Endothelial cell of umbilical vein (primary cell): ENCODE measurements around the gene MYO7B. TPM values are rescaled to one million over a fixed set of nuclear protein-coding genes. Genes with fewer than 3 reads are reported as not detected.

Experiments
- BruUV-seq: library from RNA; stranded (reverse); fragments of 400-500 nt; replicated peaks from 2 replicates; lab custom pipeline; 2021; lab: Mats Ljungman, UMichigan
- CTCF ChIA-PET: fragments of 300-600, 350-600 bp; sonication (Branson Sonifier 250); formaldehyde crosslinking; loops from one replicate; lab custom pipeline; 2021; ENCODE audit warnings: antibody characterized with exemption, inconsistent platforms; lab: Charles Lee
- POLR2A ChIA-PET: fragments of 300-600, 350-600 bp; sonication (Branson Sonifier 250); formaldehyde crosslinking; loops from one replicate; lab custom pipeline; 2021; ENCODE audit warnings: antibody characterized with exemption, inconsistent platforms; lab: Charles Lee
- DNase-seq: peaks from one replicate; pipeline ENCODE4 v3.0.0-alpha.2; 2011; ENCODE audit warnings: low read depth, low spot score
- FAIRE-seq: peaks from 2 replicates; lab custom pipeline; 2011; peaks lifted over from hg19 to GRCh38; lab: Jason Lieb, UNC
- H2AFZ ChIP-seq: 2 replicates; pipeline ENCODE4 v1.6.0; 2012; ENCODE audit warnings: low read depth, low read length, control low read depth, inconsistent platforms
- H3K27ac ChIP-seq: 2 replicates; pipeline ENCODE4 v1.5.1; 2011; ENCODE audit warnings: low read depth, mild to moderate bottlenecking, control low read depth, low read length, moderate library complexity; ENCODE audit not compliant: insufficient read depth
- H3K27me3 ChIP-seq, 2 experiments: 2 replicates each; pipeline versions ENCODE4 v1.6.0 to v1.6.1; 2011; ENCODE audit warnings: low read length in 2 of 2, mixed read lengths in 1 of 2; ENCODE audit not compliant: control insufficient read depth in 2 of 2, insufficient read depth in 2 of 2
- H3K36me3 ChIP-seq, 2 experiments: 2 replicates in 1 of 2; 3 replicates in 1 of 2; pipeline ENCODE4 v1.5.1; 2011; ENCODE audit warnings: low read length in 2 of 2, mild to moderate bottlenecking in 1 of 2, moderate library complexity in 1 of 2; ENCODE audit not compliant: control insufficient read depth in 2 of 2, insufficient read depth in 2 of 2; ENCODE audit errors: extremely low read depth in 1 of 2
- H3K4me1 ChIP-seq: 3 replicates; pipeline ENCODE4 v1.5.1; 2011; ENCODE audit warnings: mild to moderate bottlenecking, low read length; ENCODE audit not compliant: control insufficient read depth, insufficient read depth; ENCODE audit errors: extremely low read depth
- H3K4me2 ChIP-seq: 2 replicates; pipeline ENCODE4 v1.6.1; 2011; ENCODE audit warnings: low read length, control low read depth, mixed read lengths; ENCODE audit not compliant: insufficient read depth
- H3K4me3 ChIP-seq, 3 experiments: fragments of 200-600 bp in 1 of 3; sonication (generic), shearing (Covaris generic) in 1 of 3; replicated peaks in 1 of 3; 2 replicates each; pipeline ENCODE4 v1.5.1; 2011 to 2016; ENCODE audit warnings: control low read depth in 3 of 3, low read length in 3 of 3, mild to moderate bottlenecking in 2 of 3, inconsistent platforms in 1 of 3, low read depth in 1 of 3, moderate library complexity in 1 of 3; ENCODE audit not compliant: insufficient read depth in 1 of 3
- H3K79me2 ChIP-seq: 2 replicates; pipeline ENCODE4 v1.6.0; 2012; ENCODE audit warnings: low read length, inconsistent platforms; ENCODE audit not compliant: control insufficient read depth, insufficient read depth
- H3K9ac ChIP-seq: replicated peaks from 2 replicates; pipeline ENCODE3; 2011; ENCODE audit warnings: low read length, control low read depth; ENCODE audit not compliant: insufficient read depth; ENCODE audit errors: extremely low read depth
- H3K9me1 ChIP-seq: replicated peaks from 3 replicates; pipeline ENCODE4 v1.6.0; 2011; ENCODE audit warnings: mild to moderate bottlenecking, low read length; ENCODE audit not compliant: control insufficient read depth, insufficient read depth; ENCODE audit errors: extremely low read depth
- H3K9me3 ChIP-seq: replicated peaks from 2 replicates; pipeline ENCODE4 v1.5.1; 2012; ENCODE audit warnings: low read length, inconsistent platforms; ENCODE audit not compliant: control insufficient read depth, insufficient read depth
- H4K20me1 ChIP-seq: replicated peaks from 2 replicates; pipeline ENCODE3; 2011; ENCODE audit warnings: mild to moderate bottlenecking, low read length; ENCODE audit not compliant: control insufficient read depth, insufficient read depth; ENCODE audit errors: extremely low read depth
- CTCF ChIP-seq, 2 donors: IDR thresholded peaks; 1 replicate in 1 of 2; 2 replicates in 1 of 2; pipeline ENCODE4 v1.5.1; 2011; ENCODE audit warnings: low read length in 2 of 2, mild to moderate bottlenecking in 2 of 2, moderate library complexity in 2 of 2, control low read depth in 1 of 2, inconsistent platforms in 1 of 2, low read depth in 1 of 2; ENCODE audit not compliant: insufficient read depth in 1 of 2; ENCODE audit errors: extremely low read depth in 1 of 2
- EZH2 ChIP-seq: IDR thresholded peaks from 2 replicates; pipeline ENCODE4 v1.6.1; 2012; ENCODE audit warnings: borderline replicate concordance, low read depth, mild to moderate bottlenecking, moderate library complexity, low read length, inconsistent platforms; ENCODE audit not compliant: severe bottlenecking
- FOS ChIP-seq: IDR thresholded peaks from 2 replicates; pipeline ENCODE4 v1.6.1; 2011; ENCODE audit warnings: mild to moderate bottlenecking, low read length, moderate library complexity, borderline replicate concordance; ENCODE audit not compliant: insufficient read depth
- GATA2 ChIP-seq: IDR thresholded peaks from 2 replicates; pipeline ENCODE4 v1.7.0; 2011; ENCODE audit warnings: low read depth, mild to moderate bottlenecking, moderate library complexity, mixed read lengths, low read length; ENCODE audit not compliant: insufficient read length, insufficient read depth
- JUN ChIP-seq: IDR thresholded peaks from 2 replicates; pipeline ENCODE4 v1.6.1; 2011; ENCODE audit warnings: borderline replicate concordance, low read depth; ENCODE audit not compliant: insufficient read length, insufficient read depth
- MYC ChIP-seq: IDR thresholded peaks from one replicate; pipeline ENCODE4 v1.6.1; 2011; ENCODE audit warnings: mild to moderate bottlenecking, low read depth, low read length
- POLR2A ChIP-seq: IDR thresholded peaks from 2 replicates; pipeline ENCODE4 v1.6.1; 2012; ENCODE audit warnings: low read depth, mild to moderate bottlenecking, control low read depth, low read length
- POLR2AphosphoS5 ChIP-seq: IDR thresholded peaks from 2 replicates; pipeline ENCODE4 v1.6.1; 2012; ENCODE audit warnings: low read depth, mild to moderate bottlenecking, control low read depth, low read length, moderate library complexity; ENCODE audit not compliant: insufficient read depth
- dilution Hi-C: fragments of 300-500 bp; cut with MboI; formaldehyde crosslinking; loops from one replicate; pipeline ENCODE4 v1.15.0; 2019; ENCODE audit warnings: low sequenced_read_pairs; ENCODE audit not compliant: extremely low pct_ligation_motif_present
- intact Hi-C: fragments of 100-400 bp; cut with micrococcal nuclease; formaldehyde crosslinking; loops from one replicate; pipeline ENCODE4 v1.10.0; 2022
- polyA plus RNA-seq, 4 experiments: library from polyadenylated mRNA; depleted of rRNA in 3 of 4; stranded (reverse) in 3 of 4; unstranded in 1 of 4; fragments of >200 nt; gene quantifications; 2 replicates each; pipeline versions ENCODE4 v1.2.1 to v1.2.3, GENCODE V29; 2011 to 2012; ENCODE audit warnings: missing spikeins in 1 of 4
- total RNA-seq: library from RNA; stranded (reverse); gene quantifications from 2 replicates; pipeline ENCODE4 v1.2.3, GENCODE V29; 2021
- TF ChIP-seq, protein P1 (sequence below): IDR thresholded peaks from 2 replicates; pipeline ENCODE4 v1.6.1; 2011; ENCODE audit not compliant: insufficient read depth, insufficient read length

MYO7B gene
- total and polyA plus RNA-seq, 2 donors (not counting 3 experiments of a cell fraction or from before 2014, with no cell fraction given) = 0.17 TPM; not detected in 1

GRCh38 chr2:127578411-127578810 lies 42.9 kb downstream of the MYO7B start:
- Histone ChIP-seq H3K9me1 (no peaks in the 10 kb centered on the region), H3K4me2 (no peak overlapping the region), H4K20me1 (no peaks in the 10 kb centered on the region), H3K4me3 (no peak overlapping the region), H3K4me1 (no peaks in the 10 kb centered on the region), H3K36me3 (no peaks in the 10 kb centered on the region), H2AFZ (peak overlapping the region; percentile 8), H3K27me3 (peaks cover 2 to 3% of the 10 kb centered on the region in 2 experiments), H3K79me2 (no peaks in the 10 kb centered on the region), H3K9ac (no peak overlapping the region), H3K9me3 (no peaks in the 10 kb centered on the region), H3K27ac (no peak overlapping the region)
- FAIRE-seq (no peak), DNase-seq (no peak)
- POLR2A ChIA-PET = no interaction called here
- no TSS peak for BruUV-seq
- dilution Hi-C loops (no loop called here), intact Hi-C loops (no loop called here)
- TF ChIP-seq, protein P1, sequence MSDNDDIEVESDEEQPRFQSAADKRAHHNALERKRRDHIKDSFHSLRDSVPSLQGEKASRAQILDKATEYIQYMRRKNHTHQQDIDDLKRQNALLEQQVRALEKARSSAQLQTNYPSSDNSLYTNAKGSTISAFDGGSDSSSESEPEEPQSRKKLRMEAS = no peak
- TF ChIP-seq POLR2AphosphoS5 = no peak
- TF ChIP-seq FOS = no peak
- TF ChIP-seq POLR2A = no peak
- TF ChIP-seq CTCF (IDR thresholded peaks at IDR 0.05; ENCODE audit: extremely low read depth in 1 of 2, insufficient read depth in 1 of 2, low read depth in 1 of 2, low read length in 2 of 2) = no peak
- TF ChIP-seq MYC = no peak
- TF ChIP-seq EZH2 = no peak
- no peak for TF ChIP-seq JUN
- no peak for TF ChIP-seq GATA2
- CTCF ChIA-PET = interaction anchor here (7.0 kb wide), 1 partner anchor 13 kb away, joined by 61 read pairs; no protein-coding TSS in a partner anchor
